ENCODE measurements around the gene VMP1. TPM values are rescaled to one million over a fixed set of nuclear protein-coding genes. Genes with fewer than 3 reads are reported as not detected.
A peak's percentile ranks its signal among the peaks of the same experiment; 100 is the strongest.
"Not testable (repeated sequence)": the region's sequence is repeated elsewhere in the genome, so short reads cannot be mapped to it uniquely, and the experiment has no call there.

The VMP1 gene
- total and polyA plus RNA-seq, 9 donors = 45.2 to 65.2 (median 52.0) TPM

DNA sequence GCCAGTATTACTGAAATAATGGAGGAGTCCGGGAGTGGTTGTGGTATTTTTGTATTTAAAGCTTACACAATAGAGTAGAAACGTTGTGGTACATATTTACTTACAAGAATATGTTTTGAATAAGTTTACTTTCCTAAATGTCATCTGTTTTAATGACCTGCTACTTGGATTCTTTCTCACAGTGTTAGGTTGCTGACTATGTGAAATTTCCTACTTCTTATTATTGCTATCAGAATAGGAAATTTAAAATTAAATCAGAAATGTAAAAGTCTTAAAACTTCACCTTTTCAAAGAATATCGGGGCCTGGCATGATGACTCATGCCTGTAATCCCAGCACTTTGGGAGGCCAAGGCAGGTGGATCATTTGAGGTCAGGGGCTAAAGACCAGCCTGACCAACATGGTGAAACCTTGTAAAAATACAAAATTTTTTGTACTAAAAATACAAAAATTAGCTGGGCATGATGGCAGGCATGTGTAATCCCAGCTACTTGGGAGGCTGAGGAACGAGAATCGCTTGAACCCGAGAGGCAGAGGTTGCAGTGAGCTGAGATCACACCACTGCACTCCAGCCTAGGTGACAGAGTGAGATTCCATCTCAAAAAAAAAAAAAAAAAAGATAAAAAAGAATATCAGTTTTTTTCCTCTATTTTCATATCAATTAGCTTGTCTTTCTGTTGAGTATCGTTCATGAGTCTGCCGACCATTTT, 77.8 kb downstream of the VMP1 start:
- no peak overlapping the region for H3K4me3 ChIP-seq (ENCODE audit: low read length)

DNA sequence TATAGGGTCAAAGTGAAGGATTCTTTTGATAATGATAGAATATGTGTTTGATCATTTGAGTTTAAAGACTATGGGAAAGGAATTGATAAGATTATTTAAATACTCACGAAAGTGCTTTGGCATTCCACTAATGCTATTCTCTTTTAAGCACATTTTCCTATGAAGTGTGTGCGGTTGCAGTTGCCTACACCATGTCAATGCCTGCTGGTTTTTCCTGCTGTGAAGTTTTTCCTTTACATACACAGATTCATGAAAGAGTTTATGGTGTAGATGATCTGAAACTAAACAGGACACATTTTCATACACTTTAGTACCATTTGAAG, 78.7 kb downstream of the VMP1 start:
- Histone ChIP-seq H3K9me3 (replicated peaks; ENCODE audit: control insufficient read depth, low read depth, low read length) (no peaks in the 10 kb centered on the region), H3K27me3 (ENCODE audit: control insufficient read depth, insufficient read depth, low read length) (no peaks in the 10 kb centered on the region), H3K27ac (ENCODE audit: low read length) (peak overlapping the region; percentile 73), H3K36me3 (ENCODE audit: control insufficient read depth, insufficient read depth, low read length) (no peaks in the 10 kb centered on the region), H3K4me3 (ENCODE audit: low read length) (no peak overlapping the region), H3K4me1 (ENCODE audit: control insufficient read depth, insufficient read depth, low read length) (no peaks in the 10 kb centered on the region)
- DNase-seq = no peak
- no CpG with 5 or more reads among the region's 2 CpGs for WGBS (ENCODE audit: insufficient coverage)

More for the DNA sequence above, 77.8 kb downstream of the VMP1 start:
- H3K27ac ChIP-seq (ENCODE audit: low read length) = no peak overlapping the region
- no peaks in the 10 kb centered on the region for H3K27me3 ChIP-seq (ENCODE audit: control insufficient read depth, insufficient read depth, low read length)
- WGBS (ENCODE audit: insufficient coverage) = no CpG with 5 or more reads among the region's 8 CpGs
- no peaks in the 10 kb centered on the region for H3K4me1 ChIP-seq (ENCODE audit: control insufficient read depth, insufficient read depth, low read length)
- H3K9me3 ChIP-seq (replicated peaks; ENCODE audit: control insufficient read depth, low read depth, low read length) = no peaks in the 10 kb centered on the region
- DNase-seq = no peak
- no peaks in the 10 kb centered on the region for H3K36me3 ChIP-seq (ENCODE audit: control insufficient read depth, insufficient read depth, low read length)

DNA sequence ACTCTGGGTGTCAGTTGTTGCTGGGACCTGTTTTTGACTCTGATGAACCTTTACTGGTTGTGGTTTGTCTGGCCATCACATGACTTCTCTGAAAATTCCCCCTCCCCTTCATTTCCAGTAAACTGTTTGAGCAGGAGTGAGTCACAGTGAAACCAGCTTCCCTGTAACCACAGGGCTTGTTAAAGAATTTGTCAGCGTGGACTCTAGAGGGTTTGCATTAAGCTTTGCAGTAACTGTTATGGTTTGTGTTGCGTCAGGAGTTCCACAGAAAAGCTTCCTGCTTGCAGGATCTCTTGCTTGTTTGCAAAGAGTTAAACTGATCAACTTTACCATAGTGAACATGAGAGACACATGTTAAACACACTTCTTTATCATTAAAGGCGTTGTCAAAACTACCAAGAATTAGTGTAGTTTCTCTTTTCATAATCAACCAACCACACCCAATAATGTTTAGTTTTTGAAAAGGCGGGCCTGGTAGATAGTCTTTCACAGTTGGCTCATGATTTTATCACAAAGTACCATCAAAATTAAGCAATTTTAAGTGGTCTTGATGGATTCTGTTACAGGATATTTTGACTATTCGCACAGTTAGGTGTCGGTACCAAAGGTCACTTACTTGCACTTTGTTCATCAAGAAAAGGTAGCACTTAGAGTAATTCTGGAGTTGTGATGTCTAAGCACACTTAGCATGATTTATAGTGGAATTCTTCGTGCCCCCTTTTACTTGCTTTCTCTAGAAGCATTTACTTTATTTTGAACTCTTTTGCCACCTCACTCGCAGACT, 79.3 kb downstream of the VMP1 start:
- Histone ChIP-seq H3K27ac (ENCODE audit: low read length) (peak overlapping the region; percentile 73), H3K4me1 (ENCODE audit: control insufficient read depth, insufficient read depth, low read length) (no peaks in the 10 kb centered on the region), H3K9me3 (replicated peaks; ENCODE audit: control insufficient read depth, low read depth, low read length) (no peaks in the 10 kb centered on the region), H3K4me3 (ENCODE audit: low read length) (no peak overlapping the region), H3K36me3 (ENCODE audit: control insufficient read depth, insufficient read depth, low read length) (peaks cover under 1% of the 10 kb centered on the region), H3K27me3 (ENCODE audit: control insufficient read depth, insufficient read depth, low read length) (no peaks in the 10 kb centered on the region)
- WGBS (ENCODE audit: insufficient coverage) = 50% methylated on average over 2 of the region's 8 CpGs
- peak; percentile 92 for DNase-seq

DNA sequence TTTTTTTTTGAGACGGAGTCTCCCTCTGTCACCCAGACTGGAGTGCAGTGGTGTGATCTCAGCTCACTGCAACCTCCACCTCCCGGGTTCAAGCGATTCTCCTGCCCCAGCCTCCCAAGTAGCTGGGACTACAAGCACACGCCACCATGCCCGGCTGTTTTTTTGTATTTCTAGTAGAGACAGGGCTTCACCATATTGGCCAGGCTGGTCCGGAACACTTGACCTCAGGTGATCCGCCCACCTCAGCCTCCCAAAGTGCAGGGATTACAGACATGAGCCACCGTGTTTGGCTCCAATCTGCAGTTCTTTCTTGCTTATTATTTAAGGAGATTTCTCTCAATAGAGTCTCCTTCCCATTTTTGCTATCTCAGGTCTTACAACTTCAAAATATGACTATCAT, 82.4 kb downstream of the VMP1 start:
- not testable (repeated sequence) for H3K36me3 ChIP-seq (ENCODE audit: control insufficient read depth, insufficient read depth, low read length); H3K4me1 ChIP-seq (ENCODE audit: control insufficient read depth, insufficient read depth, low read length); DNase-seq; H3K9me3 ChIP-seq (replicated peaks; ENCODE audit: control insufficient read depth, low read depth, low read length); H3K27ac ChIP-seq (ENCODE audit: low read length); H3K4me3 ChIP-seq (ENCODE audit: low read length); H3K27me3 ChIP-seq (ENCODE audit: control insufficient read depth, insufficient read depth, low read length)
- 93% methylated on average over 3 of the region's 8 CpGs for WGBS (ENCODE audit: insufficient coverage)

DNA sequence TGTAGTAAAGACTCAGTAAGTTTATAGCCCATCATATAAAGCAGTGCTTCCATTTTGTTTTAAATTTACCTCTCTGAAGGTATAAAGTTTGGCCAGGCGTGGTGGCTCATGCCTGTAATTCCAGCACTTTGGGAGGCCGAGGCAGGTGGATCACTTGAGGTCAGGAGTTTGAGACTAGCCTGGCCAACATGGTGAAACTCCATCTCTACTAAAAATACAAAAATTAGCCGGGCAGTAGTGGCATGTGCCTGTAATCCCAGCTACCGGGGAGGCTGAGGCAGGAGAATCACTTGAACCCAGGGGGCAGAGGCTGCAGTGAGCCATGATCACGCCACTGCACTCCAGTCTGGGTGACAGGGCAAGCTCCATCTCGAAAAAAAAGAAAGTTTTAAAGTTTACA, 83.0 kb downstream of the VMP1 start:
- not testable (repeated sequence) for H3K4me1 ChIP-seq (ENCODE audit: control insufficient read depth, insufficient read depth, low read length); H3K36me3 ChIP-seq (ENCODE audit: control insufficient read depth, insufficient read depth, low read length); DNase-seq; H3K4me3 ChIP-seq (ENCODE audit: low read length); H3K27me3 ChIP-seq (ENCODE audit: control insufficient read depth, insufficient read depth, low read length); H3K9me3 ChIP-seq (replicated peaks; ENCODE audit: control insufficient read depth, low read depth, low read length)
- H3K27ac ChIP-seq (ENCODE audit: low read length) = peak overlapping the region; percentile 47
- 93% methylated on average over 3 of the region's 6 CpGs for WGBS (ENCODE audit: insufficient coverage)

DNA sequence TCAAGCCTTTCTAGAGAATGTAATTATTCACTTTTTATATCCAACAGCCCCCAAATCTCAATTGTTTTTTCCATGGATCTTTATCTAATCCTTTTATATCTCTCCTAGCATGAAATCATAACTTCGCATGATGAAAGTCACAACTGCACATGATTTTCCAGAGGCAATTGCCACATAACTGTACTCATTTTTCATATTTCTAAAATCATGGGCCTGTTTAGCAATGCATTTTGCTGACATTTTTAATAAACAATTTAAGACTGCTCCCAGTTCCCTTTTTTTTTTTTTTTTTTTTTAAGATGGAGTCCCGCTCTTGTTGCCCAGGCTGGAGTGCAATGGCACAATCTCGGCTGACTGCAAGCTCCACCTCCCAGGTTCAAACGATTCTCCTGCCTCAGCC, 83.5 kb downstream of the VMP1 start:
- 63% methylated on average over 1 of the region's 4 CpGs for WGBS (ENCODE audit: insufficient coverage)
- Histone ChIP-seq H3K4me1 (ENCODE audit: control insufficient read depth, insufficient read depth, low read length) (no peaks in the 10 kb centered on the region), H3K4me3 (ENCODE audit: low read length) (no peak overlapping the region), H3K36me3 (ENCODE audit: control insufficient read depth, insufficient read depth, low read length) (peaks cover 2% of the 10 kb centered on the region), H3K27me3 (ENCODE audit: control insufficient read depth, insufficient read depth, low read length) (no peaks in the 10 kb centered on the region), H3K27ac (ENCODE audit: low read length) (peak overlapping the region; percentile 47), H3K9me3 (replicated peaks; ENCODE audit: control insufficient read depth, low read depth, low read length) (no peaks in the 10 kb centered on the region)
- peak; percentile 40 for DNase-seq

DNA sequence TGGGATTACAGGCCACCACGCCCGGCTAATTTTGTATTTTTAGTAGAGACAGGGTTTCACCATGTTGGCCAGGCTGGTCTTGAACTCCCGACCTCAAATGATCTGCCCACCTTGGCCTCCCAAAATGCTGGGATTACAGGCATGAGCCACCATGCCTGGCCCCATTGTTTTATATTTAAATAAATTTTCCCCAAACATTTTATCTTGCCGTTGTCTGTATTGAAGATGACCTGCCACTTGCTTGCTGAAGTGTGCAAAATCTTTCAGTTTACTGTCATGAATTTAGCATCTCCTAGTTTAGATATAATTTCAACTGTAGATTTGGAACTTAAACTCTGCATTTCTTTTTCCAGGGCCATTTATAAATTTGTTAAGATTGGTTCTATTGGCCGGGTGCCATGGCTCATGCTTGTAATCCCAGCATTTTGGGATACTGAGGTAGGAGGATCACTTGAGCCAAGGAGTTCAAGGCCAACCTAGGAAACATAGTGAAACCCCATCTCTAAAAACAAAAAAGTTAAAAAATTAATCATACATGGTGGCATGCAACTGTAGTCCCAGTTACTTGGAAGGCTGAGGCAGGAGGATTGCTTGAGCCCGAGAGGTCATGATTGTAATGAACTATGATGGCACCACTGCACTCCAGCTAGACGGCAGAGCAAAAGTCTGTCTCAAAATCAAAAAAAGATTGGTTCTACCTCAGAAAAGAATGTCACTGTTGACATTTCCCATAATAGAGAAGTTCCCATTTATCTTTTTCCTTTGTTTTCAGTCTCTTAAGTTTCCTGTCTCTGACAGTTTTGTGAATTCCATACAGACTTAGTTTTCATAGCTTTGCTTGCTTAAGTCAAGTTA, 84.4 kb downstream of the VMP1 start:
- Histone ChIP-seq H3K36me3 (ENCODE audit: control insufficient read depth, insufficient read depth, low read length) (peaks cover 2% of the 10 kb centered on the region), H3K4me1 (ENCODE audit: control insufficient read depth, insufficient read depth, low read length) (no peaks in the 10 kb centered on the region), H3K27ac (ENCODE audit: low read length) (peak overlapping the region; percentile 20), H3K4me3 (ENCODE audit: low read length) (no peak overlapping the region), H3K9me3 (replicated peaks; ENCODE audit: control insufficient read depth, low read depth, low read length) (no peaks in the 10 kb centered on the region), H3K27me3 (ENCODE audit: control insufficient read depth, insufficient read depth, low read length) (no peaks in the 10 kb centered on the region)
- 100% methylated on average over 2 of the region's 7 CpGs for WGBS (ENCODE audit: insufficient coverage)
- no peak for DNase-seq

DNA sequence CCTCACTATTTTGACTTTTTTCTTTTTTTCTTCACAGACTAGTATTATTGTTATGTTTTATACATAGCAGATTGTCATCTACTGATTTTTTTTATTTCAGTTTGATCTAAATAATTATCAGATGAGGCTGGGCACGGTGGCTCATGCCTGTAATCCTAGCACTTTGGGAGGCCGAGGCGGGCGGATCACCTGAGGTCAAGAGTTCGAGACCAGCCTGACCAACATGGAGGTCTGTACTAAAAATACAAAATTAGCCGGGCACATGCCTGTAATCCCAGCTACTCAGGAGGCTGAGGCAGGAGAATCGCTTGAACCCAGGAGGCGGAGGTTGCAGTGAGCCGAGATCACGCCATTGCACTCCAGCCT, 85.0 kb downstream of the VMP1 start:
- DNase-seq; H3K4me3 ChIP-seq (ENCODE audit: low read length); H3K9me3 ChIP-seq (replicated peaks; ENCODE audit: control insufficient read depth, low read depth, low read length); H3K27ac ChIP-seq (ENCODE audit: low read length); H3K27me3 ChIP-seq (ENCODE audit: control insufficient read depth, insufficient read depth, low read length); H3K36me3 ChIP-seq (ENCODE audit: control insufficient read depth, insufficient read depth, low read length); H3K4me1 ChIP-seq (ENCODE audit: control insufficient read depth, insufficient read depth, low read length): not testable (repeated sequence)
- 100% methylated on average over 3 of the region's 10 CpGs for WGBS (ENCODE audit: insufficient coverage)

DNA sequence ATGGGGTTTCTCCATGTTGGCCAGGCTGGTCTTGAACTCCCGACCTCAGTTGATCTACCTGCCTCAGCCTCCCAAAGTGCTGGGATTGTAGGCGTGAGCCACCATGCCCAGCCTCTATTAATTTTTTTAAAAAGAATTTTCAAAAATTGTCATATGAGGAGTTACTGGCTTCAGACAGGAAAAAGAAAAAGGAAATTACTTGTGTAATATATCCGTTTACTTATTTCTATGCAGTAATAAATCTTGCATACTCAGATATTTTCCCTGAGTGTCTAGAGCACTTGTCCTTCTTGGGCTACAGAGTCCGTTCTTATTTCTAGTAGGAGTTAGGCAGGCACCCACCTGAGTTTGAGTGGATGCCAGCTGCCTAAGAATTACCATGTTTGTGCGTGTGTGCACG, 85.8 kb downstream of the VMP1 start:
- no CpG with 5 or more reads among the region's 6 CpGs for WGBS (ENCODE audit: insufficient coverage)
- no peak for DNase-seq
- Histone ChIP-seq H3K27me3 (ENCODE audit: control insufficient read depth, insufficient read depth, low read length) (no peaks in the 10 kb centered on the region), H3K9me3 (replicated peaks; ENCODE audit: control insufficient read depth, low read depth, low read length) (no peaks in the 10 kb centered on the region), H3K4me3 (ENCODE audit: low read length) (no peak overlapping the region), H3K27ac (ENCODE audit: low read length) (no peak overlapping the region), H3K4me1 (ENCODE audit: control insufficient read depth, insufficient read depth, low read length) (no peaks in the 10 kb centered on the region), H3K36me3 (ENCODE audit: control insufficient read depth, insufficient read depth, low read length) (peaks cover 2% of the 10 kb centered on the region)

DNA sequence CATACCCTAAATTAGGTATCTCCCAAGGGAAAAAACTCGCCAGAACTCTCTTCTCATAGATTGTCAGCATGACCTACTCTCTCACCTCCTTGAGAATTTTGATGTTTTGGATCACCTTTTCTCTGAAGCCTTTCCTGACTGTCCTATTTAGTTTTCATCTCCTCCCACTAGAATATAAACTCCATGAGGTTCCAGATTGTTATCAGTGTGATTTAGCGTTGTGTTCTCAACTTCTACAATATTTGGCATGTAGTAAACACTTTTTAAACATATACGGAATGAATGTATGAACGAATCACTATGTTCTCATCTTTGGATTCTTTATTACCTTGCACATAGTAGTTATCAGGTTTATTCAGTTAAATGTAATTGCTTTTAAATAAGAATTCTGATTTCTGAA, 88.7 kb downstream of the VMP1 start:
- Histone ChIP-seq H3K4me3 (ENCODE audit: low read length) (no peak overlapping the region), H3K9me3 (replicated peaks; ENCODE audit: control insufficient read depth, low read depth, low read length) (no peaks in the 10 kb centered on the region), H3K27me3 (ENCODE audit: control insufficient read depth, insufficient read depth, low read length) (no peaks in the 10 kb centered on the region), H3K36me3 (ENCODE audit: control insufficient read depth, insufficient read depth, low read length) (peaks cover 2% of the 10 kb centered on the region), H3K4me1 (ENCODE audit: control insufficient read depth, insufficient read depth, low read length) (no peaks in the 10 kb centered on the region), H3K27ac (ENCODE audit: low read length) (no peak overlapping the region)
- DNase-seq = no peak
- no CpG with 5 or more reads among the region's 4 CpGs for WGBS (ENCODE audit: insufficient coverage)

Measured in muscle of leg (tissue), 11 donors.